Activated T-helper 9 cell treated with anti-CD3 and anti-CD28 coated beads, Interleukin-2, amount 50 U/mL, for 16 hours (primary cell): ENCODE results near the gene ATF6B.
A peak's percentile ranks its signal among the peaks of the same experiment; 100 is the strongest.

Experiments used
- DNase-seq: peaks from one replicate; pipeline ENCODE4 v3.0.0-alpha.2; 2020; ENCODE audit warnings: low read depth

The ATF6B gene

GRCh38 chr6:32131439-32131948 lies 3.4 kb upstream of the ATF6B start:
- no peak for DNase-seq

DNA sequence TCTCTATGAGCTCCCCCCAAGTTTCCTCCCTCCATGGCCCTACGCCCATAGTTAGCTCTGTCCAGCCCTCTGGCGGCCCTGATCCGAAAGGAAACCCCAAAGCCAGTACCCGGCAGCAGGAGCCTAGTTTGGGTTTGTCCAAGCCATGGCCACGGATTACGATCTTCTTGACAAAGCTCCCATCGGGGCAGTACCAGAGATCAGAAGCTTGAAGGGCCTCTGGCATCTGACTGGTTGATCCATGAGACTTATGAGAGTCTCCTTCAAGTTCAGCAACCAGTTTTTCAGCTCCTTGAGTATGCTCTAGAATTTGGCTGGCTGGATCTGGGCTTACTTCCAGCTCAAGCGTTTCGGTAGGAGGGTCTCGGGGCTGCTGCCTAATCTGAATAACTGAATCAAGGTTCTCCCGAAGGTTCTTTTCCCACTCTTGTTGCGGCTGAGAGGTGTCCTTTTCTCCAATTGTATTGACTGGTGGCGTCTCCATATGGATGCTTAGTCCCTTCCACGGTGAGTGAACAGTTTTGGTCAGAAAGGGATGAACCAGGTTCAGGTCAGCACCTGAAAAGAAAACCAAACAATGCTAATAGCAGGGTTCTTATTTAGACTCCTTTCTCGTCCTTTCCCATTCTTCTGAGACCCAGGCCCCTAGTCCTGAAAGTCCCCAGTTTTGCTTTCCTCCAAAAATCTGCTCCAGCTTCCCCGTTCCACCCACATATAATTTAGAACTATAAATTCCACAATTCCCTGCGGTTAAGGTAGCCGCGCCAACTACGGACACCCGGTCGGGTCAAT lies 1.4 kb upstream of the ATF6B start:
- DNase-seq, result no peak

- no peak for DNase-seq
These were observed 778 bp upstream of the ATF6B start for GRCh38 chr6:32128751-32129296.

DNA sequence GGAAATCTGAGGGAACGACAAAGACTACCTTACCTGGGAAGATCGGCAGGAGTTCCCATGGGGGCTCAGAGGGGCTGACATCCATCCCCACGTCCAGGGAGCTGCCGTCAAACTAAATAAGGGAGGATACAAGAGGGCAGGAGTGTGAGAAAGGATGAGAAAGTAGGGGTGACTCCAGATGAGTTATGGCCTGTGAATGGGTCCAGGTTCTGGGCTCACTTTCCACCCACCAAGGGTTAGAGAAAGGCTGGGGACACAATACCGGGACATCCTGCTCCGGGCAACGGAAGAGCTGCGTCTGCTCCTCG lies 683 bp downstream of the ATF6B start:
- no peak for DNase-seq

DNA sequence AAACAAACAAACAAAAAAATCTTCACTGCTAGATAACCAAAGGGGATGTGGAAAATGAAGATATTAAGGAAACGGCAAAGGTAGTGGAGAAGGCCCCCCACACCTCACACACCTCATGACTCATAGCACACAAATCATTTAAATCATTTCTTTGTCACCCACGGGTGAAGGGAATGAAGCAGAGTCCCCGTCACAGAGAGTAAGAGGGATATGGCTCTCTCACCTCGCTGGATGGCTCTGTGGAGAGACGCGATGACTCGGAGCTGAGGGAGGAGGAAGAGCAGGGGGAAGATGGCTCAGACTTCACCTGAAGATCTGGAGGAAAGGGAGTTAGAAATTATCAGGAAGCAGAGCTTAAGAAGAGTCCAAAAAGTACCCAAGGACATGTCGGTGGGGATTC lies 1.2 kb downstream of the ATF6B start:
- no peak for DNase-seq

DNA sequence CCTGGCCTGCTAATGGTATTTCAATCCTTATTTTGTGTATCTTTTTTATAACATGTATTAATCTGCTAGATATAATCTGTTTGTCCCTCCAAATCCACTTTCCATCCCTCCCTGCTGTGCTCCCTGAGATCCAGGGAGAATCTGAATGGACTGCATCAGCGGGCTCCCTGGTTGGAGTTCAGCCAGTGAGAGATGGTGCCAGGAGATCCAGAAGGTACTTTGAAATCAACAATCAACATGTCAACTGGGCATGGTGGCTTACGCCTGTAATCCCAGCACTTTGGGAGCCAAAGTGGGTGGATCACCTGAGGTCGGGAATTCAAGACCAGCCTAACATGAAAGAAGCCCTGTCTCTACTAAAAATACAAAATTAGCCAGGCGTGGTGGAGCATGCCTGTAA lies 4.4 kb downstream of the ATF6B start:
- no peak for DNase-seq

DNA sequence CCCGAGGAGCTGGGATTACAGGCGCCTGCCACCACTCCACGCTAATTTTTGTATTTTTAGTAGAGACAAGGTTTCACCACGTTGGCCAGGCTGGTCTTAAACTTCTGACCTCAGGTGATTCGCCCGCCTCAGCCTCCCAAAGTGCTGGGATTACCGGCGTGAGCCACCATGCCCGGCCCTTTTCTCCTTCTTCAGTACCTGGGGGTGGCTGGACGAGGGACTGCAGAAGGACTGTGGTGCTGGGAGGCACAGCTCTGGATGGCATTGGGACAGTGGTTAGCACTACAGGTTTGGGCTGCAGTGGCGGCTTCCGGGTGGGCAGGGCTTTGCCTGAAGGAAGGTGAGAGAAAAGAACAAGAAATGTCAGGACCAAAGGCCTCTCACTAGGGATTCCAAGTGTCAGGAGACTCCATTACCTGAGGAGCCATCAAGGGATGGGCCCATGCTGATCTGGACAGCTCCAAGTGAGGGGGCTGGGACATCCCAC lies 7.4 kb downstream of the ATF6B start:
- no peak for DNase-seq

GRCh38 chr6:32118782-32119628 lies 9.0 kb downstream of the ATF6B start:
- DNase-seq, result peak; percentile 53

- no peak for DNase-seq
These were observed 10.6 kb downstream of the ATF6B start for GRCh38 chr6:32117461-32117860.

- DNase-seq, result no peak
These were observed 11.4 kb downstream of the ATF6B start for GRCh38 chr6:32116674-32117073.

- no peak for DNase-seq
These were observed 12.4 kb downstream of the ATF6B start for GRCh38 chr6:32115623-32116022.

DNA sequence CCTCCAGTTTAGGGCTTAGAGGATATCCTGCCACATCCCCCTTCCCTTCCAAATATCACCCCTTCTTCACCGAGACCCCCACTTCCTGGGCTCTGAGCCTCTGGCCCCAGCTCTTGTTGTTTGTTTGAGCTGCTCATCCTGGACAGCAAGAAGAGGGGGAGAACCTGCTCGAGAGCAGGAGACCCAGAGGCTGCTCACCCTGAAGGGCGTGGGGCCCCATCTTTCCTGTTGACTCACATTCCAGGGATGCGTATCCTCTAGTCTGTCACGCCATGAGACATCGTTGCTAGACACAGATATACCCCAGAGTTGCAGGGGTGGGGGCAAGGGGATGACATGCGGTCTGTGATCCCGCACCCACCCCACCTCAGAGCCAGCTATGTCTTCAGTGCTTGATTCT lies 13.2 kb downstream of the ATF6B start:
- DNase-seq, result no peak

- DNase-seq, result no peak
These were observed 14.4 kb downstream of the ATF6B start for GRCh38 chr6:32113386-32114352.

DNA sequence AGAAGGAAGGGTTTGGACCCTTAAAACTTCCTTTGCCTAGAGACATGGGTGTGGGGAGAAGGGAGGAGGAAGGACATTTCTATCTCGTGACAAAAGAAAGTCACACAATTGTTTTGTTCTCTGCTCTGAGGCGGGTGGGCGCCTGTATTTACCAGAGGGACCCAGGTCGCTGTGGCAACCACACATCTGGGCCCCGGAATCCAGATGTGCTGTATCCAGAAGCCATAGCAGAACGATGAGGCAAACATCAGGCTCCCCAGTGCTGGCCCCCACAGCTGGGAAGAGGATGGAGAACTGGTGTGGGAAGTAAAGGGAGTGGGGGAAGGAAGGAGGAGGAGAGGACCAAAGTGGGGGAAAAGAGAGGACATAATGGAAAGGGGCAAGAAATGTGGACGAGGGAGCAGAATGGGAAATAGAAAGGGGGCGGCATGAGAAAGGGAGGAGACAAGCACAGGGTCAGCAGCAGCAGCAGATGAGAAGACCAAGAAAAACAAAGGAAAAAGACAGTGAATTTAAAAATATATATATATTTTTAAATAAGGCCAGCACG lies 15.5 kb downstream of the ATF6B start:
- DNase-seq, result no peak

DNA sequence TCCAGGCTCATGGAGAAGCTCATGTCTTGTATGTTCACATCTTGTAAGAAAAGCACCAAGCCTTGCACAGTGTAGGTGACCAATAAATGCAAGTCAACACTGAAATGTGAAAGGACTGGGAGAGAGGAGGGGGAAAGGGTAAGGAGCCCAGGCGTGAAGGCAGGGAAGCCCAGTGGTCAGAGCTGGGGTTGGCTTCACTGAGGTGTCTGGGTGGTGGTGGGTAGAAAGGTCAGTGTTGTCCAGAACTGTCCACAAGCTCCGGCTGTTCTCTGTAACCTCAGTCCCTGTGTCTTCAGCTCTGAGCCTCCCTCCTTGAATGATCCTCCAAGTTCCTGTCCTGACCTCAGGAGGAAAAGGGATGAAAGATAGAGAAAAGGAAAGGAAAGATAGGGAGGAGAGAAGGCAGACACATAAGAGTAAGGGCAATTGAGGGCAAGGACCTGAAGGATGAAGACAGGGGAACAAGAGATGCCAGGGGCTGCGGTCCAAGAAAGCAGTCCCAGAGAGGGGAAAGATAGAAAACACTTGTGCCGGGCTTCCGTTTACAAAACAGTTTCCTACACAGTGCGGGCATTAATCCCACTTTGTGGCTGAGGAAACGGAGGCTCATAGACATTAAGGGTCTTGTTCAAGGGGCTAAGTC lies 16.5 kb downstream of the ATF6B start:
- no peak for DNase-seq

DNA sequence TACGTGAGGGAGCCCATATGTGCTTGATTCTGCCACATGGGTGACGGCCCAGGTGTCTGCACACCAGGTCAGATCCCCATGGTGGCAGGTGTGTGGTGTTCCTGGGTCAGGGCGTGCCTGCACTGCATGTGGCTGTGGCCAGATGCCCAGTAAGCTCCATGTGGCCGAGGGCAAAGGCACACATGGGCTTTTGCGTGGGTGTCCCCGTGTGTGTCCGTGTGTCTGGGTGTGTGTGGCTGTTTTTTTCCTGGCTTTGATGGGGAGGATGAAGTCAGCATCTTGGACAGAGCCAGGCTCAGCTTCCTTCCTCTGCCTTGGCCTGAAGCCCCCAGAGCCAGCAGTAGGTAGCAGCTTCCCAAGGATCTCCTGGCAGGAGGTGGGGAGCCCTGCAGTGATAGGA lies 17.4 kb downstream of the ATF6B start:
- DNase-seq, result no peak

- no peak for DNase-seq
These were observed 18.3 kb downstream of the ATF6B start for GRCh38 chr6:32109765-32110160.

GRCh38 chr6:32109114-32109764 lies 18.8 kb downstream of the ATF6B start, which contains the start of gene TNXB:
Gene TNXB, minus strand, starts transcription at chr6:32109338. Its CDS starts 11,140 bp downstream, at chr6:32098198.
- no peak for DNase-seq

DNA sequence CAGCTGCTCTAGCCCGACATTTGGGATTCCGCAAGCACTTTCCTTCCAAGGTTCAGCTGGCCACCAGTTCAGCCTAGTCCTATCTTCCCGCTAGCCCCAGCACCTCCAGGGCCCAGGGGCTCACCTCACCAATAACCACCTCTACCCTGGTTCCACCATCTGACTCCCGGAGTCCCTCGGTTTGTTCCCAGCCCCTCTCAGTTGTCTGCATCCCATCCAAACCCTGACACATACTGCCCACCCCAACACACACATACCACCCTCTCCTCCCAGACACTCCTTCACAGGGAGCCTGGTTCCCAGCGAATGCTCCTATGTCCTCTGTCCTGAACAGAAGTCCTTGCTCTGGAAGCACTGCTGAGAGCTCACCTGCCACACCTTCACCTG lies 19.3 kb downstream of the ATF6B start:
- DNase-seq, result no peak

DNA sequence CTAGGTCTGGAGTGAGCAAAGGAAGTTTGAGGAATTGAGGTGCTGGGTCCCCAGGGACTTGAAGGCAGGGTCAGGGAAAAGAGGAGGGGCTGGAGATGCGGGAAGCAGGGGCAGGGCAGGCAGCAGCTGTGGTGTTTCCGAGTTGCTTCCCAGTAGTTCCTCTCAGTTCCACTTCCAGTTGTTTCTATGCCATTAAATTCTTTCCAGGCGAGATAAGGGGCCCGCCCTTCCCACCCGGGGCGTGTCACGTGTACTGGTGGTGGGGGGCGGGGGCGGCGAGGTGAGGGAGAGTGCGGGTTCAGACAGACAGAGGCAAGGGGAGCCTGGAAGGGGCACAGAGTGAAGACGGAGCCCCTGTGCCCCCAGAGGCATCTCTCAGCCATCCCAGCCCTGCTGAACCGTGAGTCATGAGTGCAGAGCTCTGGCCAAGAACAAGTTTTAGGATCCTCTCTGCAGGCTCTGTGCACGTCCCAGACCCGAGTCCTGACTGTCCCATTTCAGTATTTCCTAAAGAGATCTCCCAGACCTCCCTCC lies 19.9 kb downstream of the ATF6B start:
- no peak for DNase-seq
